CD4-positive, CD25-positive, alpha-beta regulatory T cell (primary cell): ENCODE data around the gene QKI. TPM values are rescaled to one million over a fixed set of nuclear protein-coding genes. Genes with fewer than 3 reads are reported as not detected.

Experiments
- ATAC-seq, 2 donors: fragments of 150-1000 bp; cut with Tn5 transposase; one replicate each; pipeline ENCODE4 v1.10.0; 2021; ENCODE audit warnings: low read depth in 2 of 2, moderate number of reproducible peaks in 2 of 2, moderate library complexity in 1 of 2
- DNase-seq, 3 donors: peaks; one replicate each; pipeline versions ENCODE4 v3.0.0 to v3.0.0-alpha.2; 2012 to 2022; ENCODE audit warnings: mixed read lengths in 1 of 3
- H3K27ac ChIP-seq: one replicate; pipeline ENCODE4 v1.7.0; 2013; ENCODE audit warnings: mild to moderate bottlenecking, low read length; ENCODE audit not compliant: insufficient read depth, poor library complexity, severe bottlenecking
- H3K27me3 ChIP-seq: one replicate; pipeline ENCODE4 v1.7.0; 2013; ENCODE audit warnings: low read length; ENCODE audit not compliant: control insufficient read depth, insufficient read depth
- H3K36me3 ChIP-seq: one replicate; pipeline ENCODE4 v1.7.0; 2013; ENCODE audit warnings: mild to moderate bottlenecking, low read length, moderate library complexity; ENCODE audit not compliant: control insufficient read depth, insufficient read depth
- H3K4me1 ChIP-seq: 2 replicates; pipeline ENCODE4 v1.7.0; 2013; ENCODE audit warnings: mild to moderate bottlenecking, low read length; ENCODE audit not compliant: insufficient read depth, control insufficient read depth, poor library complexity, severe bottlenecking
- H3K4me3 ChIP-seq: one replicate; pipeline ENCODE4 v1.7.0; 2013; ENCODE audit warnings: low read depth, mild to moderate bottlenecking, low read length, moderate library complexity
- H3K9me3 ChIP-seq, 2 experiments: 1 replicate in 1 of 2; 2 replicates in 1 of 2; pipeline ENCODE4 v1.7.0; 2013; ENCODE audit warnings: low read length in 2 of 2, mild to moderate bottlenecking in 1 of 2, moderate library complexity in 1 of 2; ENCODE audit not compliant: control insufficient read depth in 2 of 2
- H3K27ac Mint-ChIP-seq, 3 donors: one replicate each; pipeline ENCODE4 v1.8.0; 2020 to 2022; ENCODE audit warnings: mild to moderate bottlenecking in 3 of 3, mixed read lengths in 3 of 3, moderate library complexity in 2 of 3
- H3K27me3 Mint-ChIP-seq: one replicate; pipeline ENCODE4 v1.8.0; 2022; ENCODE audit warnings: mild to moderate bottlenecking, mixed read lengths
- H3K36me3 Mint-ChIP-seq: one replicate; pipeline ENCODE4 v1.8.0; 2020; ENCODE audit warnings: mixed read lengths
- H3K4me1 Mint-ChIP-seq, 4 donors: one replicate each; pipeline ENCODE4 v1.8.0; 2020 to 2022; ENCODE audit warnings: mixed read lengths in 4 of 4, mild to moderate bottlenecking in 1 of 4
- H3K4me3 Mint-ChIP-seq, 4 donors: one replicate each; pipeline ENCODE4 v1.8.0; 2020 to 2022; ENCODE audit warnings: mild to moderate bottlenecking in 4 of 4, mixed read lengths in 4 of 4, moderate library complexity in 3 of 4
- H3K9me3 Mint-ChIP-seq, 7 donors: one replicate each; pipeline ENCODE4 v1.8.0; 2020 to 2022; ENCODE audit warnings: mixed read lengths in 7 of 7, mild to moderate bottlenecking in 3 of 7, moderate library complexity in 2 of 7
- polyA plus RNA-seq, 4 donors: library from polyadenylated mRNA; unstranded; fragments of 300-500 nt; fragmentation: Illumina TruSeq; gene quantifications; one replicate each; pipeline ENCODE4 v1.2.3, GENCODE V29; 2021
- total RNA-seq: library from RNA; stranded (reverse); gene quantifications from one replicate; pipeline ENCODE4 v1.2.3, GENCODE V29; 2022

The QKI gene
- total and polyA plus RNA-seq, 5 donors from 2014 or later: 10.0 to 89.7 (median 17.2) TPM

DNA sequence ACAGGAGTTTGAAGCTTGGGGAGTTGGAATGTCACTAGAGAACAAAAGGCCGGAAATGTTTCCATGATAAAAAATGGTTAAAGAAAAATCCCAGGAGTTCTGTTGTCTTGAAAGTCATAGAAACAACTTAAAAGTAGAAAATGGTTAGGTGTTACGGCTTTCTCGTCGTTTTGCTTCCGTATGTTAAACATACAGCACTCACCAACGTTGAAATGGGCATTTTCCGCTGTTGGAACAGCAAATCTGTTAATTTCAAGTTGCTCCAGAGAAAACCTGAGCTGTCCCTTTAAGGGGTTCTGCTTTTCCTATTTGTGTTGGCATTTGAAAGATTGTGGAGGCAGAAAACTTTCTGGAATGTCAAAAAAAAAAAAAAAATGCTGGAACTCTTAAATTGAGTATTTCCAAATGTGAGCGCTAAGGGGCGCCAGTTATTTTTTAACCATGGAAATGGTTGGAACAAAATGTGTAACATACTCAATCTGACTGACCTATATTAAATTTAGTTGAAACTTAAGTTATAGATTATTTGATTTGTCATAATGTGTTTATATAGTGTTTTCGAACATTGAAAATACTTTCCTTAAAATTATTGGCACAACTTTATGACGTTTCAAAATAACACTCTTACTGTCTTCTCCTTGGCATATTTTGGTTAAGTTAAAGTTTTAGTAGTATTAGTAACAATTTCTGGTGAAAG lies 2.2 kb downstream of the QKI start:
- Mint-ChIP-seq H3K27ac (peak overlapping the region; percentile 27 to 94 (median 93)), H3K27me3 (peaks cover 8% of the 10 kb centered on the region), H3K36me3 (no peaks in the 10 kb centered on the region), H3K9me3 (no peaks in the 10 kb centered on the region), H3K4me1 (peaks cover 32 to 58% (median 48%) of the 10 kb centered on the region in 4 donors), H3K4me3 (peak overlapping the region; percentile 89 to 96 (median 94))
- Histone ChIP-seq H3K27ac (peak overlapping the region; percentile 73), H3K9me3 (no peaks in the 10 kb centered on the region), H3K4me3 (peak overlapping the region; percentile 98), H3K36me3 (no peaks in the 10 kb centered on the region), H3K4me1 (peaks cover 30% of the 10 kb centered on the region), H3K27me3 (no peaks in the 10 kb centered on the region)
- ATAC-seq: no peak
- DNase-seq: peak in 2 of 3 donors; percentile 43 to 64

- no peak overlapping the region for H3K27ac Mint-ChIP-seq
- ATAC-seq: no peak
- H3K4me1 Mint-ChIP-seq: peaks cover 32 to 56% (median 47%) of the 10 kb centered on the region in 4 donors
- Histone ChIP-seq H3K4me3 (peak overlapping the region; percentile 98), H3K27me3 (no peaks in the 10 kb centered on the region), H3K36me3 (no peaks in the 10 kb centered on the region), H3K4me1 (peaks cover 25% of the 10 kb centered on the region), H3K9me3 (no peaks in the 10 kb centered on the region), H3K27ac (no peak overlapping the region)
- H3K4me3 Mint-ChIP-seq: peak overlapping the region; percentile 22 to 96 (median 92)
- DNase-seq: no peak
- H3K36me3 Mint-ChIP-seq: no peaks in the 10 kb centered on the region
- H3K9me3 Mint-ChIP-seq: no peaks in the 10 kb centered on the region
- H3K27me3 Mint-ChIP-seq: peaks cover 8% of the 10 kb centered on the region
Observed at GRCh38 chr6:163417595-163417994, 3.1 kb downstream of the QKI start.

DNA sequence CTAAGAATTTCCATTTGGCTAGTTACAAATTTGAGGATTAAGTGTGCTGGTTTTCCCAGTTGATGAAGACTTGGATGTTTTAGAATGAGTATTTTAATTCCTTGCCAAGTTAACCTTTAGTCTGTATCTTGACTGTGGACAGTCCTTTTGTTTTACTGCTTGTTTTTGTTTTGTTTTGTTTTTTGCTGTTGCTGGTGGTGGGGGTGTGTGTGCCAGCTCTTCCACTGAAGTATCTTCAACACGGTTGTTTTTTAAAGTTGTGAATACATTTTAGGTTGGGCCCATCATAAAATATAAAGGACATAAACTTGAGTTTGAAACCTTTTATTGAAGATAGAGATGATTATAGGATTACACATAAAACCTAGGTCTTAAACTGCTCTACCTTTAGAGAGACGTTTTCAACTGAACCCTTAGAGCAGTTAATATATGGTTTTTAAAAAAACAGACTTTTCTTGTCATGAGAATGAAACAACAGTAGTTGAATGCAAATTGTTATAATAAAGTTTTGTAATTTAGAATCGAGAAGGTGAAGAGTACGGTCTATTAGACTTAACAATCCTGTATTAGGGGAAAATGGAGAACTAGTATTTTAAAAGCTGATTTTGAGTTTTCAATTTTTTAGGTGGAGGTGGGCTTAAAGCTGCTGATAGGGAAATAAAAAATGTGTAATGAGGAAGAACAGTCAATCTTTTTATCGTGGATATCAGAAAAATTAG lies 4.0 kb downstream of the QKI start:
- H3K4me3 ChIP-seq: no peak overlapping the region
- Mint-ChIP-seq H3K9me3 (no peaks in the 10 kb centered on the region), H3K36me3 (no peaks in the 10 kb centered on the region), H3K4me3 (peak overlapping the region in 3 of 4 donors; percentile 19 to 62 (median 26)), H3K27me3 (peaks cover 8% of the 10 kb centered on the region), H3K4me1 (peaks cover 26 to 57% (median 43%) of the 10 kb centered on the region in 4 donors), H3K27ac (no peak overlapping the region)
- H3K9me3 ChIP-seq: no peaks in the 10 kb centered on the region
- H3K27me3 ChIP-seq: no peaks in the 10 kb centered on the region
- DNase-seq (no peak), ATAC-seq (no peak)
- H3K36me3 ChIP-seq: no peaks in the 10 kb centered on the region
- H3K4me1 ChIP-seq: peaks cover 19% of the 10 kb centered on the region
- H3K27ac ChIP-seq: no peak overlapping the region

- Histone ChIP-seq H3K36me3 (no peaks in the 10 kb centered on the region), H3K4me1 (peaks cover 19% of the 10 kb centered on the region), H3K27ac (no peak overlapping the region), H3K4me3 (no peak overlapping the region), H3K27me3 (no peaks in the 10 kb centered on the region), H3K9me3 (no peaks in the 10 kb centered on the region)
- Mint-ChIP-seq H3K4me3 (peak overlapping the region in 3 of 4 donors; percentile 15 to 62 (median 36)), H3K27me3 (peaks cover 8% of the 10 kb centered on the region), H3K4me1 (peaks cover 26 to 64% (median 48%) of the 10 kb centered on the region in 4 donors), H3K36me3 (no peaks in the 10 kb centered on the region), H3K9me3 (no peaks in the 10 kb centered on the region), H3K27ac (no peak overlapping the region)
- DNase-seq (no peak), ATAC-seq (no peak)
Observed at GRCh38 chr6:163419413-163420288, 5.1 kb downstream of the QKI start.

GRCh38 chr6:163420289-163420614 lies 5.7 kb downstream of the QKI start:
- Mint-ChIP-seq H3K4me1 (peaks cover 31 to 69% (median 51%) of the 10 kb centered on the region in 4 donors), H3K9me3 (no peaks in the 10 kb centered on the region), H3K27me3 (peaks cover 8% of the 10 kb centered on the region), H3K4me3 (peak overlapping the region in 3 of 4 donors; percentile 3 to 36 (median 4)), H3K27ac (no peak overlapping the region), H3K36me3 (no peaks in the 10 kb centered on the region)
- H3K4me1 ChIP-seq: peaks cover 19% of the 10 kb centered on the region
- H3K4me3 ChIP-seq: no peak overlapping the region
- H3K9me3 ChIP-seq: no peaks in the 10 kb centered on the region
- H3K27ac ChIP-seq: no peak overlapping the region
- H3K27me3 ChIP-seq: no peaks in the 10 kb centered on the region
- H3K36me3 ChIP-seq: no peaks in the 10 kb centered on the region
- ATAC-seq: no peak
- DNase-seq: no peak

GRCh38 chr6:163422550-163422949 lies 8.0 kb downstream of the QKI start:
- no peak overlapping the region for H3K4me3 Mint-ChIP-seq
- peaks cover under 1% of the 10 kb centered on the region for H3K4me1 ChIP-seq
- no peaks in the 10 kb centered on the region for H3K27me3 Mint-ChIP-seq
- H3K27ac ChIP-seq: no peak overlapping the region
- no peak overlapping the region for H3K27ac Mint-ChIP-seq
- no peaks in the 10 kb centered on the region for H3K9me3 Mint-ChIP-seq
- H3K36me3 ChIP-seq: no peaks in the 10 kb centered on the region
- H3K4me1 Mint-ChIP-seq: peaks cover 16 to 63% (median 39%) of the 10 kb centered on the region in 4 donors
- no peak overlapping the region for H3K4me3 ChIP-seq
- ATAC-seq: no peak
- no peaks in the 10 kb centered on the region for H3K27me3 ChIP-seq
- no peaks in the 10 kb centered on the region for H3K36me3 Mint-ChIP-seq
- no peak for DNase-seq
- H3K9me3 ChIP-seq: no peaks in the 10 kb centered on the region

GRCh38 chr6:163423696-163424095 lies 9.2 kb downstream of the QKI start:
- Mint-ChIP-seq H3K27ac (no peak overlapping the region), H3K36me3 (no peaks in the 10 kb centered on the region), H3K4me1 (peaks cover 22 to 57% (median 35%) of the 10 kb centered on the region in 4 donors), H3K9me3 (no peaks in the 10 kb centered on the region), H3K27me3 (no peaks in the 10 kb centered on the region), H3K4me3 (peak overlapping the region in 1 of 4 donors; percentile 48)
- ATAC-seq (no peak), DNase-seq (no peak)
- Histone ChIP-seq H3K4me1 (no peaks in the 10 kb centered on the region), H3K27me3 (no peaks in the 10 kb centered on the region), H3K4me3 (no peak overlapping the region), H3K27ac (no peak overlapping the region), H3K9me3 (no peaks in the 10 kb centered on the region), H3K36me3 (no peaks in the 10 kb centered on the region)
